GM10248 (cell line): ENCODE measurements around the gene DBNL.

Experiments used
- CTCF ChIA-PET: fragments of 300-600 bp; sonication (Branson Sonifier 250); formaldehyde crosslinking; extraction: SDS; loops from one replicate; lab custom pipeline; 2021; ENCODE audit warnings: antibody characterized with exemption; lab: Yijun Ruan, JAX
- POLR2A ChIA-PET: fragments of 350-650 bp; sonication (Branson Sonifier 250); formaldehyde crosslinking; extraction: SDS; loops from one replicate; lab custom pipeline; 2020; ENCODE audit warnings: antibody characterized with exemption; lab: Yijun Ruan, JAX
- DNase-seq: peaks from one replicate; pipeline ENCODE4 v3.0.0; 2012; ENCODE audit errors: extremely low spot score
- CTCF ChIP-seq: IDR thresholded peaks from 2 replicates; pipeline ENCODE4 v1.5.1; 2012; ENCODE audit warnings: mild to moderate bottlenecking, low read depth; ENCODE audit errors: extremely low read depth, missing control alignments, control extremely low read depth

The DBNL gene

GRCh38 chr7:44073664-44074348 lies 29.3 kb downstream of the DBNL start:
- no peak for TF ChIP-seq CTCF
- ChIA-PET CTCF (no interaction called here), POLR2A (no interaction called here)
- DNase-seq, result peak; percentile 82

- ChIA-PET CTCF (interaction anchor here (1.3 kb wide), 1 partner anchor 9 kb away, joined by 7 read pairs; the partner anchor contains the start of gene PGAM2), POLR2A (no interaction called here)
- no peak for TF ChIP-seq CTCF
- DNase-seq, result no peak
Observed at GRCh38 chr7:44074349-44074695, 29.8 kb downstream of the DBNL start.

- CTCF ChIA-PET, result interaction anchor here (0.9 to 1.4 kb wide), 4 partner anchors 10 to 121 kb away, joined by 3 to 7 read pairs (median 4); partner anchors contain the start of gene PGAM2
Observed at GRCh38 chr7:44075296-44076075, 31.0 kb downstream of the DBNL start.

GRCh38 chr7:44076101-44076895 lies 31.8 kb downstream of the DBNL start:
- DNase-seq, result no peak
- no peak for TF ChIP-seq CTCF
- ChIA-PET CTCF (interaction anchor here (0.9 to 1.4 kb wide), 2 partner anchors 10 to 120 kb away, joined by 3 read pairs; no protein-coding TSS in a partner anchor), POLR2A (interaction anchor here (0.5 kb wide), 1 partner anchor 65 kb away, joined by 5 read pairs; no protein-coding TSS in a partner anchor)

More at GRCh38 chr7:44075296-44076075, 31.0 kb downstream of the DBNL start:
- DNase-seq, result no peak
- no peak for TF ChIP-seq CTCF
- POLR2A ChIA-PET, result no interaction called here

GRCh38 chr7:44077061-44077460 lies 32.6 kb downstream of the DBNL start:
- DNase-seq, result no peak
- CTCF ChIA-PET, result no interaction called here
- TF ChIP-seq CTCF, result no peak
- POLR2A ChIA-PET, result no interaction called here

- no peak for TF ChIP-seq CTCF
- ChIA-PET POLR2A (no interaction called here), CTCF (interaction anchor here (1.8 kb wide), 1 partner anchor 9 kb away, joined by 4 read pairs; no protein-coding TSS in a partner anchor)
- DNase-seq, result no peak
Observed at GRCh38 chr7:44077681-44078091, 33.2 kb downstream of the DBNL start.
